Measurements from ENCODE around the gene GRIP2. TPM values are rescaled to one million over a fixed set of nuclear protein-coding genes. Genes with fewer than 3 reads are reported as not detected.

GRIP2 gene
- total RNA-seq, 1 experiment from 2014 or later: not detected

- H3K9me3 Mint-ChIP-seq (ENCODE audit: low read depth, unreplicated experiment): no peaks in the 10 kb centered on the region
- H3K27me3 Mint-ChIP-seq (ENCODE audit: unreplicated experiment): no peaks in the 10 kb centered on the region
- no peak overlapping the region for H3K27ac Mint-ChIP-seq (ENCODE audit: unreplicated experiment)
- H3K36me3 Mint-ChIP-seq (ENCODE audit: insufficient read depth, unreplicated experiment): peaks cover 40% of the 10 kb centered on the region
- no peak for DNase-seq
- TF ChIP-seq CTCF (IDR thresholded peaks at IDR 0.05; ENCODE audit: unreplicated experiment): no peak
- intact Hi-C loops (cut with micrococcal nuclease; ENCODE audit: unreplicated experiment): no loop called here
- no TSS peak for BruUV-seq (replicated peaks)
- H3K4me3 Mint-ChIP-seq (ENCODE audit: low read depth, unreplicated experiment): no peak overlapping the region
- no peaks in the 10 kb centered on the region for H3K4me1 Mint-ChIP-seq (ENCODE audit: low read depth, unreplicated experiment)
- CTCF ChIA-PET: interaction anchor here (0.5 kb wide), 1 partner anchor 87 kb away, joined by 3 read pairs; no protein-coding TSS in a partner anchor
Measured at GRCh38 chr3:14482271-14482721, 57.8 kb downstream of the GRIP2 start.

- CTCF ChIA-PET: no interaction called here
- H3K27ac Mint-ChIP-seq (ENCODE audit: unreplicated experiment): no peak overlapping the region
- H3K4me3 Mint-ChIP-seq (ENCODE audit: low read depth, unreplicated experiment): no peak overlapping the region
- BruUV-seq (replicated peaks): no TSS peak
- DNase-seq: no peak
- peaks cover 46% of the 10 kb centered on the region for H3K36me3 Mint-ChIP-seq (ENCODE audit: insufficient read depth, unreplicated experiment)
- no peaks in the 10 kb centered on the region for H3K9me3 Mint-ChIP-seq (ENCODE audit: low read depth, unreplicated experiment)
- intact Hi-C loops (cut with micrococcal nuclease; ENCODE audit: unreplicated experiment): no loop called here
- H3K4me1 Mint-ChIP-seq (ENCODE audit: low read depth, unreplicated experiment): no peaks in the 10 kb centered on the region
- H3K27me3 Mint-ChIP-seq (ENCODE audit: unreplicated experiment): no peaks in the 10 kb centered on the region
- TF ChIP-seq CTCF (IDR thresholded peaks at IDR 0.05; ENCODE audit: unreplicated experiment): no peak
Measured at GRCh38 chr3:14481646-14482036, 58.5 kb downstream of the GRIP2 start.

GRCh38 chr3:14481018-14481645 is 59.0 kb downstream of the GRIP2 start:
- Mint-ChIP-seq H3K27me3 (ENCODE audit: unreplicated experiment) (no peaks in the 10 kb centered on the region), H3K4me1 (ENCODE audit: low read depth, unreplicated experiment) (no peaks in the 10 kb centered on the region), H3K36me3 (ENCODE audit: insufficient read depth, unreplicated experiment) (peaks cover 50% of the 10 kb centered on the region), H3K4me3 (ENCODE audit: low read depth, unreplicated experiment) (no peak overlapping the region), H3K27ac (ENCODE audit: unreplicated experiment) (no peak overlapping the region), H3K9me3 (ENCODE audit: low read depth, unreplicated experiment) (no peaks in the 10 kb centered on the region)
- CTCF ChIA-PET: no interaction called here
- TF ChIP-seq CTCF (IDR thresholded peaks at IDR 0.05; ENCODE audit: unreplicated experiment): no peak
- DNase-seq: no peak
- no TSS peak for BruUV-seq (replicated peaks)
- intact Hi-C loops (cut with micrococcal nuclease; ENCODE audit: unreplicated experiment): no loop called here

- intact Hi-C loops (cut with micrococcal nuclease; ENCODE audit: unreplicated experiment): no loop called here
- Mint-ChIP-seq H3K36me3 (ENCODE audit: insufficient read depth, unreplicated experiment) (peaks cover 47% of the 10 kb centered on the region), H3K27me3 (ENCODE audit: unreplicated experiment) (no peaks in the 10 kb centered on the region), H3K9me3 (ENCODE audit: low read depth, unreplicated experiment) (no peaks in the 10 kb centered on the region), H3K27ac (ENCODE audit: unreplicated experiment) (no peak overlapping the region), H3K4me3 (ENCODE audit: low read depth, unreplicated experiment) (no peak overlapping the region), H3K4me1 (ENCODE audit: low read depth, unreplicated experiment) (no peaks in the 10 kb centered on the region)
- no peak for TF ChIP-seq CTCF (IDR thresholded peaks at IDR 0.05; ENCODE audit: unreplicated experiment)
- CTCF ChIA-PET: no interaction called here
- no peak for DNase-seq
- BruUV-seq (replicated peaks): no TSS peak
Measured at GRCh38 chr3:14480207-14481017, 59.7 kb downstream of the GRIP2 start.

Data from Calu3 (cell line).